ENCODE measurements around the gene IFNL1.
"Not testable (repeated sequence)": the region's sequence is repeated elsewhere in the genome, so short reads cannot be mapped to it uniquely, and the experiment has no call there.

Gene IFNL1

DNA sequence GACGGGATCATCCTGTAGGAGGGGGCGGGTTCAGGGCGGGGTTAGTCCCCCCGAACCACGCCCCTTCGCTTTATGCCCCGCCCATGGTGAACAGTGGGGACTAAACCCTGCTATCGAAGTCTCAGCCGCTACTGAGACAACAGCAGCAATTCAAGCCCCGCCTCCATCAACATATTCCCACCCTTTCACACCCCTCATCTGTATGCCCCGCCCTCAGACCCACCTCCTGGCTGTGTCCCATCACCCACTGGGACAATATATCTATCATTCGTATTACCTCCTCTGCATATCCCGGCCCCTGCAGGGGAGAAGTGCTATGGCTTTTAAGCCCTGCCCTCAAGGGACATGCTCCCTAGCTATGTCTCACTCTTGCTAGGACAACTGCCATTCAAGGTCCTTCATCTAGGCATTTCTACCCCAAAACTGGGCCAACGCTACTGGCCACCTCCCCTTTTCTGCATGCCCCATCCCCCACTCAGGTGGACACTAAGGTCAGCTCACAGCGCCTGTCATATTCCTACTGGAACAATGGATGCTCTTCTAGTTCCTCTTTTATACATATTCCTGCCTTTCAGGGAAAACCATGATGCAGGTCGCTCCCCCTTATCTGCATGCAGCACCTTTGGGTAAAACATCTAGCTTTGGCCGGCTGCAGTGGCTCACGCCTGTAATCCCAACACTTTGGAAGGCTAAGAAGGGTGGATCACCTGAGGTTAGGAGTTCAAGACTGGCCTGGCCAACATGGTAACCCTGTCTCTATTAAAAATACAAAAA is 12.5 kb downstream of the IFNL1 start:
- no peak for DNase-seq

GRCh38 chr19:39309305-39309670 is 13.1 kb downstream of the IFNL1 start:
- DNase-seq = not testable (repeated sequence)

- no peak for DNase-seq
Measured at GRCh38 chr19:39310558-39311311, 14.5 kb downstream of the IFNL1 start.

GRCh38 chr19:39314016-39314728 is 18.0 kb downstream of the IFNL1 start:
- DNase-seq = no peak

DNA sequence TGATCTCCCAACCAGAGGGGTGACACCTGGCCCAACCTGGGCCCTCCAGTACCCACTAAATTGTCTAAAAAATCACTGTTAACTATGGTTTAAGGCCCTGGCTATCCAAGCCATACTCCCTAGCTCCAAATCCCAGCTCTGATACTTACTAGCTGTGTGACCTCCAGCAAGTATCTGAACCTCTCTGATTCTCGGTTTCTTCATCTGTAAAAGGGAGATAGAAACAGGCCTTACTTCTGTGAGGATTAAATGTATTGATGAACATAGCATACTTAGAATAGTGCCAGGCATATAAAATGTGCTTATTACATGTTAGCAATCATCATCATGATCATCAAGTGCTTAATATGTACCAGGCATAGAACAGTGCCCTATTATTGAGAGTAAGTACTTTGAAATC is 19.7 kb downstream of the IFNL1 start:
- DNase-seq = no peak

GRCh38 chr19:39316627-39317321 is 20.6 kb downstream of the IFNL1 start:
- no peak for DNase-seq

- DNase-seq = no peak
Measured at GRCh38 chr19:39317476-39317875, 21.3 kb downstream of the IFNL1 start.

DNA sequence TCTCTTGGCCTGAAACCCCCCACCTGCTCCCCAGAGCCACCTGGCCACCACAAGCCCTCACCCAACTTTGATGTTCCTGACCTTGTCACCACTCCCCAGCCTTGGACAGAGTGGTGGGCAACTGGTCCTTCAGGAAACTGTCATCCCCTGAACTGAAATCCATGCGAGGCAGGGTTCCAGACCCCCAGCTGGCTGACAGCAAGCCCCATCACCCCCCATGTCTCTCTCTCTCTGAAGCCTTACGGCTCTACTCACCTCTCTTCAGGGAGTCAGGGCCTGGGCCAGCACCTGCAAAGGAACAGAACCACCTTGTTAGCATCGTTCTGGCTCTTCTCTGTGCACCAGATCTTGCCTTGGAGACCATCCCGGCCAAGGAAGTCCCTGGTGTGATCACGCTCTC is 21.9 kb downstream of the IFNL1 start:
- no peak for DNase-seq

DNA sequence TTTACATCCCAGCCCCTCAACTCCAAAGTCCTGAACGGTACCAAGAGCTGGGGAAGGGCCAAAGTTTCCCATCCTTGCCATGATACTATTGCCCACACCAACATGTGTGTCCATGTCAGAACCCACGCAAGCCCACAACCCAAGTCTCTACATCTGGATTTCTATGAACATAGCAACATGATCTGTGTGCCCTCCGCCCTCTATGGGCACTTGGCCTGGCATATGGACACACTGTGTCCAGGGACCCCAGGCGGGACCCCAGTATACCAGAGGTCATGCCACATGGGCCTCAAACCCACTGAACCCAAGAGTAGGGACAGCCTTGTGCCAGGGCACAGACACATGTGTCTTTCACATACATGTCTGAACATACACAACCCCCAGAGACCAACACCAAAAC is 22.5 kb downstream of the IFNL1 start:
- no peak for DNase-seq

GRCh38 chr19:39319098-39319891 is 23.1 kb downstream of the IFNL1 start:
- DNase-seq = no peak

GRCh38 chr19:39319892-39320248 is 23.7 kb downstream of the IFNL1 start:
- DNase-seq = no peak

GRCh38 chr19:39321117-39321831 is 25.1 kb downstream of the IFNL1 start:
- no peak for DNase-seq

DNA sequence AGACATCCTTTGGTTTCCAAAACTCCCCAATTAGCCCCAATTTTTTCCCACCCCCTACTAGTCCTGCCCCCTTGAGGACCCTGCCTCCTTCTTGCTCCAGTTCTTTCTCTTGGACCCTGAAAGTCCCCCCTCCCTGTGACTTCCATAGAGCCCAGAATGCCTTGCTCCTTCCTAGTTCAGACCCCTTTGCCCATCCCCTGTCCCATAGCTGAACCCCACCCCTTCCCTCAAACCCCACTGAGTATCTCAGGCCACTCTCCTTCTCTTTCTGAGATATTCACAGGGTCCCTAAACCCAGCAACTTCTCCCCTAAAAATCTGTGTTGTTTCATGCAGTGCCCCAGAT is 25.6 kb downstream of the IFNL1 start:
- no peak for DNase-seq

DNA sequence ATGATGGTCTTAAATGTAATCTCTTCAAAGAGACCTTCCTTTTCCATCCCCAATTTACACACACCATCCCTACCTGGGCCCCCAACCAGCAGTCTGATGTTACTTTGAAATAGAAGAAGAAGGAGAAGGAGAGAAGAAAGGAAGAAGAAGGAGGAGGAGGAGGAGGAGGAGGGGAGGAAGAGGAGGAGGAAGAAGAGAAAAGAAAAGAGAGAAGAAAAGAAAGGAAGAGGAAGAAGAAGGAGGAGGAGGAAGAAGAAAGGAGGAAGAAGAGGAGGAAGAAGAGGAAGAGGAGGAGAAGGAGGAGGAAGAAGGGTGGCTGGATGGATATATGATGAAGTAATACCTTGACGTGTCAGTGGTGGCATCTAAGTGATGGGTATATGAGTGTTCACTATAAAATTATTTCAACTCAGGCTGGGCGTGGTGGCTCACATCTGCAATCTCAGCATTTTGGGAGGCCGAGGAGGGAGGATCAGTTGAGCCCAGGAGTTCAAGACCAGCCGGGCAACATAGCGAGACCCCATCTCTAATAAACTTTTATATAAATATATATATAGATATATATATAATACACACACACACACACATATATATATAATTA is 28.1 kb downstream of the IFNL1 start:
- DNase-seq = no peak

DNA sequence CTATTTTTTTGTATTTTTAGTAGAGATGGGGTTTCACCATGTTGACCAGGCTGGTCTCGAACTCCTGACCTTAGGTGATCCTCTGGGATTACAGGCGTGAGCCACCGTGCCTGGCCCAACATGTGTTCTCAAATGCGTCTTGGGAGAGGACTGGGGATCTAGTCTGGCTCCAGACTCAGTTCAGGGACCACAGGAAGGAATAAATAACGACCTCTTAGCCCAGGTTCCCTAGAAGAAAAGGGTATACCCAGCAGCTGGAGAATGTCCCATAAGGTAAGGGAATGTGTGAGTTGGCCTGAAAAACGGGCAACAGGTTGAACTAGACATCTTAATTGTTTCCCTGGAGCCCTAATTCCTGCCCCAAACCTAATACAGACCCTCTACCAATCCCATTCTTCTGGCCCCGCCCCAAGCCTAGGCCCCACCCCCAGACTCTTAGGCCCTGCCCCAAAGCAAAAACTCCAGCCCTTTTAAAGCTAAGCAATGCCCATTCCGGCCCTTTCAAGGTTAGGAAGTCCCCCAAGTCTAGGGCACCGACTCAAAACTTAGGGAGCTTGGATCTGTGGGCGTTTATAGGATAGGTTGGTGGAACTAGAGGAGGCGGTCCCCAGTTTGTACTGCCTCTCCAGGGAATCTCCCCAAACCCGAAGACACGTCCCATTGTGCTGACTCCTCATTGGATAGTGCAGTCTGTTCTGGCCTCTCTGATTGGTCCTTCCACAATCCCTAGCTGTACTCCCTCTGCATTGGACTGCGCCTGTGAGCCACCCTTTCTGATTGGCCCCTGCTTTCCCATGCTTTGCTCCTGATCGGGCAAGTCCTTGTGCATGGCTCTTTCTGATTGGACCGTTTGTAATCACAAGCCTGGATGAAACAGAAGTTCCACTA is 29.8 kb downstream of the IFNL1 start:
- DNase-seq = peak in 2 of 6 experiments; percentile 11 to 14

- no peak for DNase-seq
Measured at GRCh38 chr19:39327363-39328045, 31.3 kb downstream of the IFNL1 start.

GRCh38 chr19:39328046-39328705 is 32.0 kb downstream of the IFNL1 start:
- DNase-seq = peak; percentile 29 to 81 (median 74)

- DNase-seq = no peak
Measured at GRCh38 chr19:39329948-39330347, 33.7 kb downstream of the IFNL1 start.

GRCh38 chr19:39332293-39332692 is 36.1 kb downstream of the IFNL1 start:
- DNase-seq = no peak

Measured in stimulated activated naive CD4-positive, alpha-beta T cell (primary cell).